Smooth muscle cell (in vitro differentiated cells): Measurements from ENCODE around the gene DEDD2. TPM values are rescaled to one million over a fixed set of nuclear protein-coding genes. Genes with fewer than 3 reads are reported as not detected.

Experiments used
- DNase-seq: peaks from one replicate; lab custom pipeline; 2025; ENCODE audit not compliant: unreplicated experiment; lab: John Stamatoyannopoulos, UW
- H2AFZ ChIP-seq: fragments of 200-600 bp; sonication (generic); 2 replicates; pipeline ENCODE4 v1.6.0; 2016; ENCODE audit warnings: antibody characterized with exemption, low read depth, mild to moderate bottlenecking
- H3F3A ChIP-seq: fragments of 200-600 bp; sonication (generic); 2 replicates; pipeline ENCODE4 v1.6.0; 2017; ENCODE audit warnings: antibody characterized with exemption, low read depth
- H3K27ac ChIP-seq: fragments of 200-600 bp; sonication (generic); 2 replicates; pipeline ENCODE4 v1.5.1; 2016; ENCODE audit warnings: low read depth, mild to moderate bottlenecking
- H3K27me3 ChIP-seq: fragments of 200-600 bp; sonication (generic); 2 replicates; pipeline ENCODE4 v1.6.1; 2016; ENCODE audit warnings: low read depth, mild to moderate bottlenecking
- H3K36me3 ChIP-seq: fragments of 200-600 bp; sonication (generic); 2 replicates; pipeline ENCODE4 v1.5.1; 2016; ENCODE audit warnings: low read depth
- H3K4me1 ChIP-seq: fragments of 200-600 bp; sonication (generic); 2 replicates; pipeline ENCODE4 v1.5.1; 2016; ENCODE audit warnings: low read depth
- H3K4me2 ChIP-seq: fragments of 200-600 bp; sonication (generic); 2 replicates; pipeline ENCODE4 v1.6.0; 2016; ENCODE audit warnings: mild to moderate bottlenecking
- H3K4me3 ChIP-seq: fragments of 200-600 bp; sonication (generic); 2 replicates; pipeline ENCODE4 v1.5.1; 2016; ENCODE audit warnings: mild to moderate bottlenecking
- H3K79me2 ChIP-seq: fragments of 200-600 bp; sonication (generic); 2 replicates; pipeline ENCODE4 v1.6.0; 2016; ENCODE audit warnings: low read depth, mild to moderate bottlenecking
- H3K9ac ChIP-seq: fragments of 200-600 bp; sonication (generic); 2 replicates; pipeline ENCODE4 v1.6.0; 2016; ENCODE audit warnings: low read depth
- H3K9me3 ChIP-seq: fragments of 200-600 bp; sonication (generic); replicated peaks from 2 replicates; pipeline ENCODE4 v1.5.1; 2016; ENCODE audit warnings: low read depth
- H4K20me1 ChIP-seq: fragments of 200-600 bp; sonication (generic); 2 replicates; pipeline ENCODE4 v1.6.0; 2016; ENCODE audit warnings: low read depth
- CTCF ChIP-seq: fragments of 200-600 bp; sonication (generic); IDR thresholded peaks from 2 replicates; pipeline ENCODE4 v1.5.1; 2017; ENCODE audit warnings: borderline replicate concordance, mild to moderate bottlenecking, antibody characterized with exemption; ENCODE audit not compliant: insufficient read depth, poor library complexity, severe bottlenecking
- WGBS: methylation state at CpG from one replicate; pipeline ENCODE4 v1.1.7; 2016; ENCODE audit warnings: low lambda C conversion rate; 5-methylcytosine and 5-hydroxymethylcytosine counted together
- polyA plus RNA-seq: library from polyadenylated mRNA; unstranded; fragments of >200 nt; fragmentation: Nextera tagmentation; extraction: Ambion mirVana; gene quantifications from 2 replicates; pipeline ENCODE4 v1.2.1, GENCODE V29; 2016
- total RNA-seq: library from RNA; depleted of rRNA; stranded (reverse); fragments of >200 nt; gene quantifications from 2 replicates; pipeline ENCODE4 v1.2.3, GENCODE V29; 2014

Gene DEDD2
- total and polyA plus RNA-seq, 2 experiments from 2014 or later, result 22.4 to 35.4 TPM

- no peak overlapping the region for H3K4me2 ChIP-seq
- DNase-seq, result no peak
- no peaks in the 10 kb centered on the region for H3K4me1 ChIP-seq
- no peak for TF ChIP-seq CTCF
- no peak overlapping the region for H2AFZ ChIP-seq
- H3K9me3 ChIP-seq, result no peaks in the 10 kb centered on the region
- peaks cover 9% of the 10 kb centered on the region for H3K79me2 ChIP-seq
- H3K4me3 ChIP-seq, result no peak overlapping the region
- 95% methylated on average over 6 of the region's 6 CpGs for WGBS
- no peak overlapping the region for H3K27ac ChIP-seq
- H3K27me3 ChIP-seq, result no peaks in the 10 kb centered on the region
- H3K9ac ChIP-seq, result no peak overlapping the region
- H3F3A ChIP-seq, result no peaks in the 10 kb centered on the region
- H3K36me3 ChIP-seq, result no peaks in the 10 kb centered on the region
- peaks cover 87% of the 10 kb centered on the region for H4K20me1 ChIP-seq
These were observed 16.3 kb upstream of the DEDD2 start for GRCh38 chr19:42233678-42234292.

GRCh38 chr19:42233106-42233505 lies 15.6 kb upstream of the DEDD2 start:
- TF ChIP-seq CTCF, result no peak
- WGBS, result 94% methylated on average over 7 of the region's 7 CpGs
- Histone ChIP-seq H3K36me3 (no peaks in the 10 kb centered on the region), H3K27me3 (no peaks in the 10 kb centered on the region), H3K27ac (no peak overlapping the region), H3K4me3 (no peak overlapping the region), H3K9me3 (no peaks in the 10 kb centered on the region), H3K4me2 (no peak overlapping the region), H3K79me2 (peaks cover 8% of the 10 kb centered on the region), H3F3A (no peaks in the 10 kb centered on the region), H3K9ac (no peak overlapping the region), H4K20me1 (peaks cover 90% of the 10 kb centered on the region), H3K4me1 (no peaks in the 10 kb centered on the region), H2AFZ (no peak overlapping the region)
- no peak for DNase-seq

DNA sequence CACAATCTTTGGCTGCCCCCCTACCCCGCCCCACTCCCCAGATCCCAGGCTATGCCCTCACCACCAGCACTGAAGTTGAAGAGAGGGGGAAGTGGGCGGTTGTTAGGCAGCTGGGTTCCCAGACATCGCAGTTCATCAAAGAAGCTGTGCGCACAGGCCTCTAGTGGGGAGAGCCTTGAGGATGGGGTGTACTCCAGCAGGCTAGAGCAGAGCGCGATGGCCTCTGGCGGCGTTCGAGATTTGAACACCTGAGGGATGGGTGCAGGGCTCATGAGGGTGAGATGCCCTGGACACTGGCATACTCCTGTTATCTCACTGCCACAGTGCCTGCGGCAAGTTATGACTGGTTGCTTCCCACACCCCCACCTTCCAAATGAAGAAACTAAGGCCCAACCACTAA lies 15.0 kb upstream of the DEDD2 start:
- Histone ChIP-seq H3K4me2 (no peak overlapping the region), H3K4me3 (no peak overlapping the region), H3K9me3 (no peaks in the 10 kb centered on the region), H3K4me1 (no peaks in the 10 kb centered on the region), H3F3A (no peaks in the 10 kb centered on the region), H3K36me3 (no peaks in the 10 kb centered on the region), H4K20me1 (peaks cover 95% of the 10 kb centered on the region), H3K79me2 (peaks cover 11% of the 10 kb centered on the region), H3K27me3 (no peaks in the 10 kb centered on the region), H2AFZ (no peak overlapping the region), H3K9ac (no peak overlapping the region), H3K27ac (no peak overlapping the region)
- no peak for TF ChIP-seq CTCF
- no peak for DNase-seq
- WGBS, result 97% methylated on average over 10 of the region's 10 CpGs

DNA sequence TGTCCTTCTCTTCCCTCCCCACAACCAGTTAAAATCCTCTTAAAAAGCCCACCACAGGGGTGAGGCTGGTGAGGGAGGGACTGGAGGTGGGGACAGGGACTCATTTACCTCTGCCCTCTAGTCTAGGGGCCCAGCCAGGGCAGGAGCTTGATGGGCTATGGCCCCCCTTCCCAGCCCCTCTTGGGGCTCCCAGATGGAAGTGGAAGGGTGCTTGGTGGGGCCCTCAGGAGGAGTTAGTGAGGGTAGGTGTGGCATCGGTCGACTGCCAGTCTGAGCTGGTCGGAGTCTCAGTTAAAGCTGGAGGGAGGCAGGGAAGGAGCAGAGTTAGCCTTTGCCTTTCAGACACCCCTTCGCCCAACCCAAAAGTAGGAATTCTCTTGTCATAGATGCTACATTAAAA lies 13.1 kb upstream of the DEDD2 start:
- no peak overlapping the region for H3K9ac ChIP-seq
- no peak overlapping the region for H3K27ac ChIP-seq
- H2AFZ ChIP-seq, result no peak overlapping the region
- no peak for DNase-seq
- H3K4me1 ChIP-seq, result no peaks in the 10 kb centered on the region
- TF ChIP-seq CTCF, result no peak
- no peak overlapping the region for H3K4me2 ChIP-seq
- peaks cover 17% of the 10 kb centered on the region for H3K79me2 ChIP-seq
- 98% methylated on average over 4 of the region's 4 CpGs for WGBS
- no peak overlapping the region for H3K4me3 ChIP-seq
- no peaks in the 10 kb centered on the region for H3K9me3 ChIP-seq
- H3K36me3 ChIP-seq, result no peaks in the 10 kb centered on the region
- no peaks in the 10 kb centered on the region for H3F3A ChIP-seq
- peaks cover 96% of the 10 kb centered on the region for H4K20me1 ChIP-seq
- no peaks in the 10 kb centered on the region for H3K27me3 ChIP-seq
